ENCODE measurements around the gene METTL8. TPM values are rescaled to one million over a fixed set of nuclear protein-coding genes. Genes with fewer than 3 reads are reported as not detected.

Gene METTL8
- total RNA-seq, 1 experiment from 2014 or later, result 34.4 TPM

- TF ChIP-seq CBX3 (IDR thresholded peaks at IDR 0.05; ENCODE audit: low read depth) (peak; percentile 88), CEBPB (IDR thresholded peaks at IDR 0.05; ENCODE audit: low read depth) (peak; percentile 98)
Observed at GRCh38 chr2:171271971-171272436, 161.8 kb downstream of the METTL8 start (continued).

GRCh38 chr2:171271386-171271785 lies 162.4 kb downstream of the METTL8 start:
- no peak overlapping the region for H2AFZ ChIP-seq (ENCODE audit: low read depth, low read length, poor library complexity, severe bottlenecking)
- no peaks in the 10 kb centered on the region for H3K27me3 ChIP-seq (ENCODE audit: insufficient read depth, low read length)
- H4K20me1 ChIP-seq (ENCODE audit: insufficient read depth), result no peaks in the 10 kb centered on the region
- no peak for DNase-seq (ENCODE audit: low read depth, low spot score)
- no peaks in the 10 kb centered on the region for H3K36me3 ChIP-seq (ENCODE audit: control insufficient read depth in 1 of 2, insufficient read depth in 2 of 2, low read length in 2 of 2)
- no peaks in the 10 kb centered on the region for H3K79me2 ChIP-seq (ENCODE audit: insufficient read depth, low read length)
- H3K4me1 ChIP-seq (ENCODE audit: control insufficient read depth in 1 of 2, insufficient read depth in 2 of 2, low read length in 2 of 2), result peaks cover 15 to 24% of the 10 kb centered on the region in 2 experiments
- BruUV-seq (replicated peaks), result no TSS peak
- H3K4me3 ChIP-seq (replicated peaks in 1 of 2; ENCODE audit: low read depth in 1 of 2, low read length in 2 of 2), result no peak overlapping the region
- H3K9ac ChIP-seq (ENCODE audit: low read length), result no peak overlapping the region
- CTCF ChIA-PET, result no interaction called here
- intact Hi-C loops (cut with micrococcal nuclease), result no loop called here
- POLR2A ChIA-PET, result no interaction called here
- no peaks in the 10 kb centered on the region for H3K9me2 ChIP-seq (ENCODE audit: insufficient read depth)
- no peaks in the 10 kb centered on the region for H3K9me3 ChIP-seq (ENCODE audit: control insufficient read depth in 1 of 2, insufficient read depth in 1 of 2, low read depth in 1 of 2, low read length in 2 of 2)
- no peak overlapping the region for H3K27ac ChIP-seq (ENCODE audit: low read depth, low read length)
- ATAC-seq, result no peak
- H3K4me2 ChIP-seq (ENCODE audit: low read length), result peak overlapping the region; percentile 56
- TF ChIP-seq, protein P1, sequence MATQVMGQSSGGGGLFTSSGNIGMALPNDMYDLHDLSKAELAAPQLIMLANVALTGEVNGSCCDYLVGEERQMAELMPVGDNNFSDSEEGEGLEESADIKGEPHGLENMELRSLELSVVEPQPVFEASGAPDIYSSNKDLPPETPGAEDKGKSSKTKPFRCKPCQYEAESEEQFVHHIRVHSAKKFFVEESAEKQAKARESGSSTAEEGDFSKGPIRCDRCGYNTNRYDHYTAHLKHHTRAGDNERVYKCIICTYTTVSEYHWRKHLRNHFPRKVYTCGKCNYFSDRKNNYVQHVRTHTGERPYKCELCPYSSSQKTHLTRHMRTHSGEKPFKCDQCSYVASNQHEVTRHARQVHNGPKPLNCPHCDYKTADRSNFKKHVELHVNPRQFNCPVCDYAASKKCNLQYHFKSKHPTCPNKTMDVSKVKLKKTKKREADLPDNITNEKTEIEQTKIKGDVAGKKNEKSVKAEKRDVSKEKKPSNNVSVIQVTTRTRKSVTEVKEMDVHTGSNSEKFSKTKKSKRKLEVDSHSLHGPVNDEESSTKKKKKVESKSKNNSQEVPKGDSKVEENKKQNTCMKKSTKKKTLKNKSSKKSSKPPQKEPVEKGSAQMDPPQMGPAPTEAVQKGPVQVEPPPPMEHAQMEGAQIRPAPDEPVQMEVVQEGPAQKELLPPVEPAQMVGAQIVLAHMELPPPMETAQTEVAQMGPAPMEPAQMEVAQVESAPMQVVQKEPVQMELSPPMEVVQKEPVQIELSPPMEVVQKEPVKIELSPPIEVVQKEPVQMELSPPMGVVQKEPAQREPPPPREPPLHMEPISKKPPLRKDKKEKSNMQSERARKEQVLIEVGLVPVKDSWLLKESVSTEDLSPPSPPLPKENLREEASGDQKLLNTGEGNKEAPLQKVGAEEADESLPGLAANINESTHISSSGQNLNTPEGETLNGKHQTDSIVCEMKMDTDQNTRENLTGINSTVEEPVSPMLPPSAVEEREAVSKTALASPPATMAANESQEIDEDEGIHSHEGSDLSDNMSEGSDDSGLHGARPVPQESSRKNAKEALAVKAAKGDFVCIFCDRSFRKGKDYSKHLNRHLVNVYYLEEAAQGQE (IDR thresholded peaks at IDR 0.05; ENCODE audit: low read depth), result no peak
- 0 out of 2 replicates have a peak, but pooled peaks have one; percentile 1 for TF ChIP-seq SRF (IDR thresholded peaks at IDR 0.05; ENCODE audit: low read depth)
- no peak for TF ChIP-seq YY1 (IDR thresholded peaks at IDR 0.05; ENCODE audit: extremely low read depth, insufficient replicate concordance, low read depth, low read length)
- RAD21 ChIA-PET (ENCODE audit: low non-redundant PET in 1 of 2, low total read pairs in 2 of 2, uncharacterized antibody in 2 of 2, unreplicated experiment in 2 of 2), result no interaction called here

All from HCT116 (cell line).